Testis (tissue), 3 donors: ENCODE measurements around the gene DUSP14. TPM values are rescaled to one million over a fixed set of nuclear protein-coding genes. Genes with fewer than 3 reads are reported as not detected.

Experiments used
- DNase-seq: peaks from one replicate; pipeline ENCODE4 v3.0.0-alpha.2; 2019
- H3K27ac ChIP-seq, 2 donors: fragments of 200-600 bp; sonication (generic); one replicate each; pipeline ENCODE4 v1.5.1; 2019
- H3K27me3 ChIP-seq: fragments of 200-600 bp; sonication (generic); one replicate; pipeline ENCODE4 v1.5.1; 2019
- H3K36me3 ChIP-seq: fragments of 200-600 bp; sonication (generic); one replicate; pipeline ENCODE4 v1.5.1; 2017; ENCODE audit warnings: low read depth; ENCODE audit errors: missing control alignments
- H3K4me1 ChIP-seq: fragments of 200-600 bp; sonication (generic); one replicate; pipeline ENCODE4 v1.5.1; 2019
- H3K4me3 ChIP-seq, 2 donors: fragments of 200-600 bp; sonication (generic); one replicate each; pipeline ENCODE4 v1.5.1; 2017 to 2019
- H3K9me3 ChIP-seq: fragments of 200-600 bp; sonication (generic); one replicate; pipeline ENCODE4 v1.5.1; 2017
- POLR2A ChIP-seq: fragments of 450-650 bp; IDR thresholded peaks from one replicate; pipeline ENCODE4 v1.6.1; 2017; ENCODE audit warnings: antibody characterized with exemption, mild to moderate bottlenecking, moderate library complexity
- WGBS, 2 donors: methylation state at CpG; one replicate each; pipeline ENCODE4 v1.1.5; 2018; 5-methylcytosine and 5-hydroxymethylcytosine counted together
- intact Hi-C: fragments of 100-400 bp; cut with DNase I; formaldehyde crosslinking; loops from one replicate; pipeline ENCODE4 v1.15.1; 2023; ENCODE audit warnings: low total_unique reads
- polyA plus RNA-seq: library from polyadenylated mRNA; stranded (reverse); fragments of 350-450 nt; fragmentation: Illumina TruSeq; extraction: RNeasy Lipid Tissue Mini Kit (QIAGEN cat#74804); gene quantifications from one replicate; pipeline ENCODE4 v1.2.3, GENCODE V29; 2014; ENCODE audit warnings: low read depth, low replicate concordance; ENCODE audit not compliant: insufficient read depth
- total RNA-seq, 2 donors: library from RNA; depleted of rRNA; stranded (reverse); fragments of >200 nt; gene quantifications; one replicate each; pipeline ENCODE4 v1.2.3, GENCODE V29; 2016
- TF ChIP-seq, protein P1 (sequence below), 3 experiments: fragments of 450-650 bp in 2 of 3; fragments of 200-600 bp in 1 of 3; sonication (generic) in 1 of 3; IDR thresholded peaks; one replicate each; pipeline ENCODE4 v1.5.1; 2016 to 2019; ENCODE audit warnings: antibody characterized with exemption in 3 of 3, mild to moderate bottlenecking in 2 of 3, moderate library complexity in 1 of 3

DUSP14 gene
- total and polyA plus RNA-seq, 3 donors from 2014 or later: 26.6 to 38.3 (median 36.1) TPM

DNA sequence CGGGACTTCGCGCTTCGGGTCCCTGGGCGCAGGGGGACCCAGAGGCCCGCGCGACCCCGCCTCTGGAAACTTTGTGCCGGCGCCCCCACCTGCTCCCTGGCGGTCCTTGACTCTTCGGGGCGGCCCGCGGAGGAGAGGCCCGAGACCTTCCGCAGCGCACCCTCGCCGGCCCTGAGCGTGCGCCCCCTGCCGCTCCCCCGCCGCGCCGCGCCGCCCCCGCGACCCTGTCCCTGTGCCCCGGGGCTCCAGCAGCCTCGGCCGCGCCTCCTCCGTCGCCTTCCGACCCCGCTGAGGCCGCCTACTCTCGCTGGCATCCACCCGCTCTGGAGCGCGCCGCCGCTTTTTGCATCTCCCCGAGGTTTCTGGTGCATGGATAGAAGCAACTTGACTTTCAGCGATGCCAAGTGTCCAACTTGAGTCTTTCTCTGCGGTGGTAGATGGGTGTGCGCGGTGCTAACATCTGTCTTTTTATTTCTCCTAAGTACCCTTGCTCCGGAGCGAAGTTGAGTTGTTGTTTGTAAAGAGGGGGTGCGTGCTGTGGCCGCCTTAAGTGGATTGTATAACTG lies 414 bp downstream of the DUSP14 start:
- peaks cover 33% of the 10 kb centered on the region for H3K4me1 ChIP-seq
- no peaks in the 10 kb centered on the region for H3K36me3 ChIP-seq
- DNase-seq: peak; percentile 65
- H3K4me3 ChIP-seq: peak overlapping the region; percentile 80 to 82
- intact Hi-C loops: no loop called here
- 1% methylated on average over 20 to 35 of the region's 56 CpGs for WGBS, 2 donors
- no peak for TF ChIP-seq POLR2A
- TF ChIP-seq, protein P1, sequence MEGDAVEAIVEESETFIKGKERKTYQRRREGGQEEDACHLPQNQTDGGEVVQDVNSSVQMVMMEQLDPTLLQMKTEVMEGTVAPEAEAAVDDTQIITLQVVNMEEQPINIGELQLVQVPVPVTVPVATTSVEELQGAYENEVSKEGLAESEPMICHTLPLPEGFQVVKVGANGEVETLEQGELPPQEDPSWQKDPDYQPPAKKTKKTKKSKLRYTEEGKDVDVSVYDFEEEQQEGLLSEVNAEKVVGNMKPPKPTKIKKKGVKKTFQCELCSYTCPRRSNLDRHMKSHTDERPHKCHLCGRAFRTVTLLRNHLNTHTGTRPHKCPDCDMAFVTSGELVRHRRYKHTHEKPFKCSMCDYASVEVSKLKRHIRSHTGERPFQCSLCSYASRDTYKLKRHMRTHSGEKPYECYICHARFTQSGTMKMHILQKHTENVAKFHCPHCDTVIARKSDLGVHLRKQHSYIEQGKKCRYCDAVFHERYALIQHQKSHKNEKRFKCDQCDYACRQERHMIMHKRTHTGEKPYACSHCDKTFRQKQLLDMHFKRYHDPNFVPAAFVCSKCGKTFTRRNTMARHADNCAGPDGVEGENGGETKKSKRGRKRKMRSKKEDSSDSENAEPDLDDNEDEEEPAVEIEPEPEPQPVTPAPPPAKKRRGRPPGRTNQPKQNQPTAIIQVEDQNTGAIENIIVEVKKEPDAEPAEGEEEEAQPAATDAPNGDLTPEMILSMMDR (IDR thresholded peaks at IDR 0.05): no peak
- no peaks in the 10 kb centered on the region for H3K27me3 ChIP-seq
- no peaks in the 10 kb centered on the region for H3K9me3 ChIP-seq
- H3K27ac ChIP-seq: peak overlapping the region; percentile 46 to 48

- TF ChIP-seq, protein P1 (IDR thresholded peaks at IDR 0.05): no peak
- no peak for TF ChIP-seq POLR2A
- peak; percentile 71 for DNase-seq
- Histone ChIP-seq H3K4me1 (peaks cover 33% of the 10 kb centered on the region), H3K4me3 (peak overlapping the region; percentile 80 to 82), H3K27ac (peak overlapping the region; percentile 35 to 46), H3K27me3 (no peaks in the 10 kb centered on the region), H3K9me3 (no peaks in the 10 kb centered on the region), H3K36me3 (no peaks in the 10 kb centered on the region)
- 4 to 18% methylated on average over 21 to 24 of the region's 24 CpGs for WGBS, 2 donors
- intact Hi-C loops: no loop called here
Observed at GRCh38 chr17:37490638-37491614, 1.2 kb downstream of the DUSP14 start.

- Histone ChIP-seq H3K4me3 (no peak overlapping the region), H3K4me1 (peaks cover 33% of the 10 kb centered on the region)
- DNase-seq: no peak
Observed at GRCh38 chr17:37492167-37492566, 2.5 kb downstream of the DUSP14 start.

DNA sequence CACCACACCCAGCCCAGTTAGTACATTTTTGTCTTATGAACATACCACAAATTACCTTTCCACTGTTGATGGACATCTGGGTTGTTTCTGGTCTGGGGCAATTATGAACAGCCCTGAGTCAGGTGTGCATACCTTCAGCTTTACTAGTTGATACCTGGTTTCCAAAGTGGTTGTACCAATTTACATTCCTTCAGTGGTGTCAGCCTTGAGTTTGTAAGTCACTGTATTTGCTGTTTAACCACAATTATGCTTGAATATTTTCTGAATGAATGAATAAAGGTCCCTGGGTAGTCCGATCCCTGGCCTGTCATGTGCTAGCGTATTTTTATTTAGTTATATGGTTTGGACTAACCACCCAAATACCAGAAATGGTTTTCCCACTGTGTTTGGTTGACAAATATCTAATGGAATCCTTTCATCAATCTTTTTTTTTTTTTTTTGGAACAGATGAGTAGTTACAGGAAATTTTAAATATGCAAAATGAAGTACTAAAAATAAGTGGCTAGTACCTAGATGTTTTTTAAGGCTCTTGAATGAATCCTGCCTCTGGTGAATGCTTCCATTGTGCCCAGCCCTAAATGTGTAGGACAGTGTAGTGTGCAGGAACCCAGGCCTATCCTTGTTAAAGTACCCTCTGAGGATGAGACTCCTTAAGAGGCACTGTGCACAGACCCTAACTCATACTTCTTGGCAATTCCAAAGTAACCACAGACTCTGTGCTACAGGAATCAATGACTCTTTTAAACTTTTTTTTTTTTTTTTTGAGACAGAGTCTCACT lies 3.7 kb downstream of the DUSP14 start:
- TF ChIP-seq, protein P1 (IDR thresholded peaks at IDR 0.05): no peak
- no peak for TF ChIP-seq POLR2A
- H3K27me3 ChIP-seq: no peaks in the 10 kb centered on the region
- DNase-seq: no peak
- 92 to 96% methylated on average over 2 of the region's 2 CpGs for WGBS, 2 donors
- intact Hi-C loops: no loop called here
- peaks cover 25% of the 10 kb centered on the region for H3K4me1 ChIP-seq
- no peak overlapping the region for H3K27ac ChIP-seq
- no peak overlapping the region for H3K4me3 ChIP-seq
- no peaks in the 10 kb centered on the region for H3K9me3 ChIP-seq
- H3K36me3 ChIP-seq: no peaks in the 10 kb centered on the region

More at GRCh38 chr17:37492167-37492566, 2.5 kb downstream of the DUSP14 start:
- H3K27ac ChIP-seq: peak overlapping the region; percentile 35 to 46
- H3K9me3 ChIP-seq: no peaks in the 10 kb centered on the region
- intact Hi-C loops: no loop called here
- no peak for TF ChIP-seq POLR2A
- TF ChIP-seq, protein P1 (IDR thresholded peaks at IDR 0.05): no peak
- H3K36me3 ChIP-seq: no peaks in the 10 kb centered on the region
- H3K27me3 ChIP-seq: no peaks in the 10 kb centered on the region
- WGBS, 2 donors: 34 to 41% methylated on average over 4 of the region's 4 CpGs
